Epithelial cell of esophagus (primary cell): ENCODE measurements around the gene INSL6.

Experiments used
- DNase-seq: peaks from one replicate; pipeline ENCODE4 v3.0.0; 2010; ENCODE audit warnings: low read depth
- H3K4me3 ChIP-seq: 2 replicates; pipeline ENCODE4 v1.5.1; 2011; ENCODE audit warnings: mild to moderate bottlenecking, low read length, control low read depth
- TF ChIP-seq, protein P1 (sequence below): IDR thresholded peaks from 2 replicates; pipeline ENCODE4 v1.5.1; 2011; ENCODE audit warnings: low read depth, mild to moderate bottlenecking, low read length, control low read depth, inconsistent platforms; ENCODE audit not compliant: insufficient read depth; ENCODE audit errors: missing control alignments

INSL6 gene

DNA sequence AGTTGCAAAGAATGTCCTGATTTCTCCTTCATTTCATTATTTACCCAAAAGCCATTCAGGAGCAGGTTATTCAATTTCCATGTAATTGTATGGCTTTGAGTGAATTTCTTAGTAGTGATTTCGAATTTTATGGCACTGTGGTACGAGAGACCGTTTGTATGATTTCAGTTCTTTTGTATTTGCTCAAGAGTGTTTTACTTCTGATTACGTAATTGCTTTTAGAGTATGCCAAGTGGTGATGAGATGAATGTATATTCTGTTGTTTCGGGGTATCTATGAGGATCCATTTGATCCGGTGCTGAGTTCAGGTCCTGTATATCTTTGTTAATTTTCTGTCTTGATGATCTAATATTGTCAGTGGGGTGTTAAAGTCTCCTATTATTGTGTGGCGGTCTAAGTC is 41.2 kb downstream of the INSL6 start:
- no peak for DNase-seq
- no peak overlapping the region for H3K4me3 ChIP-seq
- TF ChIP-seq, protein P1, sequence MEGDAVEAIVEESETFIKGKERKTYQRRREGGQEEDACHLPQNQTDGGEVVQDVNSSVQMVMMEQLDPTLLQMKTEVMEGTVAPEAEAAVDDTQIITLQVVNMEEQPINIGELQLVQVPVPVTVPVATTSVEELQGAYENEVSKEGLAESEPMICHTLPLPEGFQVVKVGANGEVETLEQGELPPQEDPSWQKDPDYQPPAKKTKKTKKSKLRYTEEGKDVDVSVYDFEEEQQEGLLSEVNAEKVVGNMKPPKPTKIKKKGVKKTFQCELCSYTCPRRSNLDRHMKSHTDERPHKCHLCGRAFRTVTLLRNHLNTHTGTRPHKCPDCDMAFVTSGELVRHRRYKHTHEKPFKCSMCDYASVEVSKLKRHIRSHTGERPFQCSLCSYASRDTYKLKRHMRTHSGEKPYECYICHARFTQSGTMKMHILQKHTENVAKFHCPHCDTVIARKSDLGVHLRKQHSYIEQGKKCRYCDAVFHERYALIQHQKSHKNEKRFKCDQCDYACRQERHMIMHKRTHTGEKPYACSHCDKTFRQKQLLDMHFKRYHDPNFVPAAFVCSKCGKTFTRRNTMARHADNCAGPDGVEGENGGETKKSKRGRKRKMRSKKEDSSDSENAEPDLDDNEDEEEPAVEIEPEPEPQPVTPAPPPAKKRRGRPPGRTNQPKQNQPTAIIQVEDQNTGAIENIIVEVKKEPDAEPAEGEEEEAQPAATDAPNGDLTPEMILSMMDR = no peak

DNA sequence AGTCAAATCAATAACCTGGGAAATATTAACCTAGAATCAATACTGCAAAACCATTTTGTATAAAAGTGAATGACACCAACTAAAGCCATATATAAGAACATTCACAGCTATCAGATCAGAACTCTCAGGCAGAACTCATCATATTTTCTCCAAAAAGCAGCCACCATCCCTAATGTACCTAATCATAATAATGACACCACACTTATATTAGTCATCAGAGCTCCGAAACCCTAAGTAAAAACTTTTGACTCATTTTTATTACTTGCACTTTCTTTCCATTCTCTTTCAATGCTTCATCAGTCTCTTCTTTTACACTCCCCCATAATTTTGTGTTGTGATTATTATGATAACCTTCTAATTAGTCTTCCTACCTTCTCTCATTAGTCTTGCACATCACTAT is 45.3 kb downstream of the INSL6 start:
- TF ChIP-seq, protein P1 = no peak
- peak; percentile 16 for DNase-seq
- no peak overlapping the region for H3K4me3 ChIP-seq

DNA sequence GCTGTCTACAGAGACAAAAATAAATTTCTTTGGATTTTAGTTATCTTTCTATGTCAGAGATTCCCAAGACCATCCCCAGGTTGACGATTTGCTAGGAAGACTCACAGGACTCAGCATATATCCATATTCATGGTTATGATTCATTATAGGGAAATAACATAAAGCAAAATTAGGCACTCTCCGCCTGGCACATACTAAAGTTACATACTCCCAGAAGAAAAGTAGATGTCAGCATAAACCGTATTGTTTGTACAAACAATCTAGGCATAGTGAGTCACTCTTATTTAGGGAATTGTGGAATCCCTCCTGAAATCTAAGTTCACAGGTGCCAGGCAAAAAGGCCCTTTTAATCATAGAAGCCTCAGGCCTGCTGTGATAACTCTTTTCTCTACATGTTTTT is 62.9 kb downstream of the INSL6 start:
- TF ChIP-seq, protein P1 = no peak
- H3K4me3 ChIP-seq = no peak overlapping the region
- peak; percentile 3 for DNase-seq

DNA sequence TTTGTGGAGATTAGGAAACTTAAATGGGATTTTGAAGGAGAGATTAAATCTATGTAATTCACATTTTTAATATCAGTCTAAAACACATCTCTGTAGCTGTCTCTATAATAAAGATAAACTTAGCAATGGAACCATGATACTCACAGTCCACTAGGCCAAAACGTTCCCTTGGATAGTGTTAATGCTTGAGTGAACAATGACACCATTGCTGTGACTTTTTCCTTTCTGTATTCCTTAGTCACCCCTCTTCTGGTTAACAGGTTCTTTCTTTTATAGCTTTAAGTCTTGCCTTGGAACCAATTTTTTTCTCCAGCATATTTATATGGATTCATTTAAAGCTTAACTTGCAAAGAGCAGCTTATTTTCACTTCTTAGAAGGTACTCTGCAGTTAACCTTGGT is 63.3 kb downstream of the INSL6 start:
- TF ChIP-seq, protein P1 = no peak
- no peak for DNase-seq
- H3K4me3 ChIP-seq = no peak overlapping the region

DNA sequence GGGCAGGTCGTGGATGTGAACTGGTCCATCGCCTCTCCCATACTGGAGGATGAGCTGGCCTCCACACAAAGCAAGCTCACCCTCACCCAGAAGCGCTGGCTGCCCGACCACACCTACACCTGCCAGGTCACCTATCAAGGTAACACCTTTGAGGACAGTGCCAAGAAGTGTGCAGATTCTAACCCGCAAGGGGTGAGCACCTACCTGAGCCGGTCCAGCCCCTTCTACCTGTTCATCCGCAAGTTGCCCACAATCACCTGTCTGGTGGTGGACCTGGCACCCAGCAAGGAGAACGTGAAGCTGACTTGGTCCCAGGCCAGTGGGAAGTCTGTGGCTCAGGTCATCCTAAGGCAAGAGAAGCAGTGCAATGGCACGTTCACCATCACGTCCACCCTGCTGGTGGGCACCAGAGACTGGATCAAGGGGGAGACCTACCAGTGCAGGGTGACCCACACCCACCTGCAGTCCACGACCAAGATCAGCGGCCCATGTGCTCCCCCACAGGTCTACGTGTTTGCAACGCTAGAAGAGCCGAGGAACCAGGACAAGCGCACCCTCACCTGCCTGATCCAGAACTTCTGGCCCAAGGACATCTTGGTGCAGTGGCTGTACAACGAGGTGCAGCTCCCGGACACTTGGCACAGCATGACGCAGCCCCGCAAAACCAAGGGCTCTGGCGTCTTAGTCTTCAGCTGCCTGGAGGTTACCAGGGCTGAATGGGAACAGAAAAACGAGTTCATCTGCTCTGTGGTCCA is 71.3 kb downstream of the INSL6 start:
- TF ChIP-seq, protein P1 = no peak
- no peak overlapping the region for H3K4me3 ChIP-seq
- DNase-seq = no peak
